HG02973 (cell line): ENCODE measurements around the gene CHRNA9.
A peak's percentile ranks its signal among the peaks of the same experiment; 100 is the strongest.
"Not testable (repeated sequence)": the region's sequence is repeated elsewhere in the genome, so short reads cannot be mapped to it uniquely, and the experiment has no call there.

Experiments used
- ATAC-seq: cut with Tn5 transposase; IDR thresholded peaks from one replicate; pipeline ENCODE4 v1.9.1; 2021; ENCODE audit warnings: moderate library complexity; ENCODE audit not compliant: unreplicated experiment

The CHRNA9 gene, protein sequence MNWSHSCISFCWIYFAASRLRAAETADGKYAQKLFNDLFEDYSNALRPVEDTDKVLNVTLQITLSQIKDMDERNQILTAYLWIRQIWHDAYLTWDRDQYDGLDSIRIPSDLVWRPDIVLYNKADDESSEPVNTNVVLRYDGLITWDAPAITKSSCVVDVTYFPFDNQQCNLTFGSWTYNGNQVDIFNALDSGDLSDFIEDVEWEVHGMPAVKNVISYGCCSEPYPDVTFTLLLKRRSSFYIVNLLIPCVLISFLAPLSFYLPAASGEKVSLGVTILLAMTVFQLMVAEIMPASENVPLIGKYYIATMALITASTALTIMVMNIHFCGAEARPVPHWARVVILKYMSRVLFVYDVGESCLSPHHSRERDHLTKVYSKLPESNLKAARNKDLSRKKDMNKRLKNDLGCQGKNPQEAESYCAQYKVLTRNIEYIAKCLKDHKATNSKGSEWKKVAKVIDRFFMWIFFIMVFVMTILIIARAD

DNA sequence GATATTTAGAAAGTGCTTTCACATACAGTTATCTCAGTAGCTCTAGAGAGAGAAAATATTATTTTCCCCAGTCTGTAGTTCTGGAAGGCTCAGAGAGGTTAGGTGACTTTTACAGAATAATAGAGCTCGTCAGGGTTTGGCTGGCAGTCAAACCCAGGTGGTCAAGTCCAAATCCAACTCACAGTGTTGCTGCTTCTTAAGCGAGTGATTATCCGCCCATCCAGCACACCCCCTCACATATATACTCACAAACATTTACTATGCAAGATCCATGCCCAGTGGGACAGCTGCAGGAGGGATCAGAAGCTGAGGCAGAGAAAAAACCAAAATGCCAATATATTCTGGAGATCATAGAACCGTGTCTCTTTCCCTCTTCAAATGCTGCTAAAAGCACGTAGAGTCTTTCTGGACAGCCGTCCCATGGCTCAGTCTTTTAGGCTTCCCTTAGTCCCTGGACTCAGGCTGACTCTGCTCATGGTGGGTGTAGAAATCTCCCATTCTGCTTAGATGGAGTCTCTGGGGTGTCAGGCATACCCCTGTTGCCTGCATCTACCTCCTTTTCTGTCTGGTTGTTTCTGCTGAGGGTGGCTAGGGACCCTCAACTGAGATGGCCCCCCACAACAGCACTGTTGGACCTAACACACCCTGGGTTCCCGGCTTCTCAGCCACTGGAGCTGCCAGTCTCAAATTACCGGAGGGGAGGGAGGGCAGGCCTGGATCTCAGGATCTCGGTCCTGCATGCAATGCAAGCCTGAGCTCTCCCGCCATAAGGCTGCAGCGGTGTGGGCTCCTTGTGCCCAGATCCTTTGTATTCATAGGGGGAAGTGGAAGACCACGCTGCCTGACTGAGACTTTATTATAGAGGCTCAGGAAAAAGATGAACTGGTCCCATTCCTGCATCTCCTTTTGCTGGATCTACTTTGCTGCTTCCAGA lies at the start of gene CHRNA9:
TSS of gene CHRNA9 (plus strand) at position 743 of the 934 bp plus-strand sequence. CDS start at position 878, 135 bp downstream.
- ATAC-seq, result no peak

DNA sequence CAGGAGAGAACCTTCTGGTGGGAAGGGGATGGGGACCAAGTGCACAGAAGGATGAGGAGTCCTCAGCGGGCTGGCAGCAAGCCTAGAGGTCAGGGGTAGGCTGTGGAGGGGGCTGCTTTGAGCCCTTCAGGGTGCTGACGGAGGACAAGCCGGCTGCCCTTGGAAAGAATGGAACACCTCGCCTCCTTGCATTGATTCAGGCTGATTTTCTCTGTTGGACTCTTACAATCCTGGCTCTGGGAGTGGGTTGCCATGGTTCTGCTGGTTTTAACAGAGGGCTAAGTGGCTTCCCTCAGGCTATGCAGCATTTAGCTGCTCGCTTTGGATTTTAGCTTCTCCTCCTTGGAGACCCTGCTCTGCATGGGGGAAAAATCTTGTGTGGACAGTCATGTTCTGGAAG lies 49.4 kb upstream of the CHRNA9 start:
- no peak for ATAC-seq

DNA sequence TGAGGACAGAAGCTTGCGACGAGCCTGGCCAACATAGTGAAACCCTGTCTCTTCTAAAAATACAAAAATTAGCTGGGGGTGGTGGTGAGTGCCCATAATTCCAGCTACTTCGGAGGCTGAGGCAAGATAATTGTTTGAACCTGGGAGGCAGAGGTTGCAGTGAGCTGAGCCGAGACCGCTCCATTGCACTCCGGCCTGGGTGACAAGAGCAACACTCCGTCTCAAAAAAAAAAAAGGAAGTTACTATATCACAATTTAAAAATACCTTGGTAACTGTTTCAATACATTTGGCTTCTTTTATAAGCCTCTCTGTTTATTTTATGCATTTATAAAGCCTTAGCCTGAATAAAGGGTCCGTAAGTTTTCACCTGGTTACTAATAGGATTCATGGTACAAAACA lies 46.6 kb upstream of the CHRNA9 start:
- no peak for ATAC-seq

DNA sequence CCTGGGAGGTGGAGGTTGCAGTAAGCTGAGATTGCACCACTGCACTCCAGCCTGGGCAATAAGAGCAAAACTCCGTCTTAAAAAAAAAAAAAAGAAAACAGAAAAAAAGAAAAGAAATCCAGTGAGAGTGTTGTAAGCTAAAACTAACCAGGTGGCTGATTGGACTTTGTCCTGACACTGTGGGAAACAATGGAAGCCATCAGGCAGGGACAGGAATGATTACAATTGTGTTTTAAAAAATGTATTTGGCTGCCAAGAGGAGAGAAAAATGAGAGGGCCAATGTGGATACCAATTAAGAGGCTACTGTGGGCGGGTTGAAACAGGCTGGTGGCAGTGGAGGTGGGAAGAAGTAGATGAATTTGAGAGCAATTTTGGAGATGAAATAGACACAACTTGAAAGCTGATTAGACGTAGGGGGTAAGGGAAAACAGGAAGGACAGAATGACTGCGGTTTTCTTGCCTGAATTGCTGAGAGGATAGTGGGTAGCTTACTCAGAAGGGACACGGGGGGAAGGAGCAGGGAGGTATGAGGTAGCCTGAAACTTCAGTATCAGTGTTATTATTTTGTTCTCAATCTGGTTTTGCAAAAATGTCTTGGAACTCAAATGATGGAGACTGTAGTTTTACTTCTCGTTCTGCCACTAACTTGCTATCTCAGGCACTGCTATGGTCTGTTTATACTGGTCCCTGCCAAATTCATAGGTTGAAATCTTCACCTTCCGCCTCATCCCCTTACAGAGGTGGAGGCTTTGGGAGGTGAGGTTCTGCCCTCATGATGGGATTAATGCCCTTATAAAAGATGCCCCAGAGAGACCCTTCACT lies 45.6 kb upstream of the CHRNA9 start:
- ATAC-seq, result no peak

DNA sequence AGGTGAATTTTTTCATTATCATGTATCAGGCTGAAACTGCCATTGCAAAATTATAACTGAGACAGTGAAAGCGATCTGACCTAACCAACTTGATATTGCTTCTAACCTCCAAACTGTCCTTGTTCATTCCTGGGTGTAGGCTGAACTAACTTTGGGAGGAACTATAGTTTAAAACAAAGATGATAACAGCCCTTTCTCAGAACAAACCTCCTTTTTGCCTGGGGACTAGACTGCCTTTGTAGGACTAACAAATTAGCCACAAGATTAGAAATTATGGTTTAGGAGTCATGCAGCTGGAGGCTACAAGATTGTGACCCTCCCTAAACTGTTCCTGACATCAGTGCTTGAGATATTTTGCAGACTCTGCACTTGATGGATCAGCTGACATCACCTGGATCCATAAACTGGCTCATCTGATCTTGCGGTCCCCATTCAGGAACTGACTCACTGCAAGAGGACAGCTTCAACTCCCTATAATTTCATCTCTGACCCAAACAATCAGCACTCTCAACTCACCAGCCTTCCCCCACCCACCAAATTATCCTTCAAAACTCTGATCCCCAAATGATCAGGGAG lies 44.4 kb upstream of the CHRNA9 start:
- not testable (repeated sequence) for ATAC-seq

DNA sequence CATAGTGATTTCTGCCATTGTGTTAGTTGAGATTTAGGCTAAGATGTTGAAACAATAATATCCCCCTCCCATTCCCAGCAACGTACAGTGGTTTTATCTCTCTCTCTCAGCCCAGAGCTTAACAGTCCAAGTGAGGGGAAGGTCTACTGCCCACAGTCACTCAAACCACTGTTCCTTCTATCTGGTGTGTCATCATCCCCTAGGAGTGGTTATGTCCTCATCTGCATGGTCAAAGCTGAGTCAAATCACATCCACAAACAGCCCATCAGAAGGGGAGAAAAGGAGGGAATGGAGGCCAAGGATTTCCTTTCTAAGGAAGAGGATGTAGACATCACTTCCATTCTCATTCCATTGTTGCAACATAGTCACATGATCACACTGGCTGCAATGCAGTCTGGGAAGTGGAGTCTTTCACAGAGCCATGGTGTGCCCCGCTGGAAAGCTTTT lies 42.8 kb upstream of the CHRNA9 start:
- ATAC-seq, result no peak

DNA sequence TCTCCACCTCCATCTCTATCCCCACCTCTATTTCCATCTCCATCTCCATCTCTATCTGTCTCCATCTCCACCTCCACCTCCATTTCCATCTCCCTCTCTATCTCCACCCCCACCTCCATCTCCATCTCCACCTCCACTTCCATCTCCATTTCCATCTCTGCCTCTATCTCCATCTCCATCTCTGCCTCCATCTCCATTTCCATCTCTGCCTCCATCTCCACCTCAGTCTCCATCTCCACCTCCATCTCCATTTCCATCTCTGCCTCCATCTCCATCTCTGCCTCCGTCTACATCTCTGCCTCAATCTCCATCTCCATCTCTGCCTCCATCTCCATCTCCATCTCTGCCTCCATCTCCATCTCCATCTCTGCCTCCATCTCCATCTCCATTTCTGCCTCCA lies 40.8 kb upstream of the CHRNA9 start:
- ATAC-seq, result no peak

DNA sequence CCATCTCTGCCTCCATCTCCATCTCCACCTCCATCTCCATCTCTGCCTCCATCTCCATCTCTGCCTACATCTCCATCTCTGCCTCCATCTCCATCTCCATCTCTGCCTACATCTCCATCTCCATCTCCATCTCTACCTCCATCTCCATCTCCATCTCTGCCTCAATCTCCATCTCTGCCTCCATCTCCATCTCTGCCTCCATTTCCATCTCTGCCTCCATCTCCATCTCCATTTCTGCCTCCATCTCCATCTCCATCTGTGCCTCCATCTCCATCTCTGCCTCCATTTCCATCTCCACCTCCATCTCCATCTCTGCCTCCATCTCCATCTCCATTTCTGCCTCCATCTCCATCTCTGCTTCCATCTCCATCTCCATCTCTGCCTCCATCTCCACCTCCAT lies 40.1 kb upstream of the CHRNA9 start:
- not testable (repeated sequence) for ATAC-seq

DNA sequence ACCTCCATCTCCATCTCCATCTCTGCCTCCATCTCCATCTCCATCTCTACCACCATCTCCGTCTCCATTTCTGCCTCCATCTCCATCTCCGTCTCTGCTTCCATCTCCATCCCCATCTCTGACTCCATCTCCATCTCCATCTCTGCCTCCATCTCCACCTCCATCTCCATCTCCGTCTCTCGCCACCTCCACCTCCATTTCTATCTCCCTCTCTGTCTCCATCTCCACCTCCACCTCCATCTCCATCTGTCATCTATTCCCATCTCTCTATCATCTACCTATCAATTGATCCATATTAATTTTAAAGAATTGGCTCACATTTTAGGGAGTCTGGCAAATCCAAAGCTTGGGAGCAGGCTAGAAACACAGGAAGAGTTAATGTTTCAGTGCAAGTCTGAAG lies 39.6 kb upstream of the CHRNA9 start:
- no peak for ATAC-seq

DNA sequence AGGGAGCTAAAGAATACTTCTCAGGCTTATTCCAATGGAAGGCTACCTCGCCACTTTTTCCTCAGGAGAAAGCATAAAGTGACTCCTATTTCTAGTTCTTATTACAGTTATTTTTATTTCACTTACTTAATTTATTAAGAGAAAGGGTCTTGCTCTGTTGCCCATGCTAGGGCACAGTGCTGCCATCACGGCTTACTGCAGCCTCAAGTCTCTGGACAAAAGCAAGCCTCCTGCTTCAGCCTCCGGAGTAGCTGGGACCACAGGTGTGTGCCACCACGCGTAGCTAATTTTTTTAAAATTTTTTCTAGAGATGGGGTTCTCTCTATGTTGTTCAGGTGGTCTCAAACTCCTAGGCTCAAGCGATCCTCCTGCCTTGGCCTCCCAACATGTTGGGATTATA lies 36.0 kb upstream of the CHRNA9 start:
- no peak for ATAC-seq

DNA sequence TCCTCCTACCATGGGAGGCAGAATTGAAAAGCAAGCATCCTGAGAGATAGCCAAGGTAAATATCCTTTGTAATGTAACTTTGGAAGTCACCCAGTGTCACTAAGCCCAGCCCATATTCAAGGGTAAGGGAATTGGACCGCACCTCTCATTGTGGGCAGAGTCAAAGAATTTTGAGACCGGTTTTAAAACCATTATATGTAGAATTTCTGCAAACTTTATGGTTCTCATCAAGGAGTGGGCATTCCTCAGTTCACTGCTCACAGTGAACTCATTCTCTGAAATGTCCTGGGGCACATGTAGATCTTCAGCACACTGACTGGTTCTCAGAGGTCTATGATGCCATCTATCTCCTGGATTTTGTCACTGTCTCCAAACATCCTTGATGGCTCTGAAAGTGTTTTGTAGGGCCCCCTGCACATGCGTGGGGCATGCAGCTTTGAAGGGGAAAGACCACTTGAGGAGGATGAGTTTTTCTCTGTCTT lies 35.3 kb upstream of the CHRNA9 start:
- ATAC-seq, result no peak

DNA sequence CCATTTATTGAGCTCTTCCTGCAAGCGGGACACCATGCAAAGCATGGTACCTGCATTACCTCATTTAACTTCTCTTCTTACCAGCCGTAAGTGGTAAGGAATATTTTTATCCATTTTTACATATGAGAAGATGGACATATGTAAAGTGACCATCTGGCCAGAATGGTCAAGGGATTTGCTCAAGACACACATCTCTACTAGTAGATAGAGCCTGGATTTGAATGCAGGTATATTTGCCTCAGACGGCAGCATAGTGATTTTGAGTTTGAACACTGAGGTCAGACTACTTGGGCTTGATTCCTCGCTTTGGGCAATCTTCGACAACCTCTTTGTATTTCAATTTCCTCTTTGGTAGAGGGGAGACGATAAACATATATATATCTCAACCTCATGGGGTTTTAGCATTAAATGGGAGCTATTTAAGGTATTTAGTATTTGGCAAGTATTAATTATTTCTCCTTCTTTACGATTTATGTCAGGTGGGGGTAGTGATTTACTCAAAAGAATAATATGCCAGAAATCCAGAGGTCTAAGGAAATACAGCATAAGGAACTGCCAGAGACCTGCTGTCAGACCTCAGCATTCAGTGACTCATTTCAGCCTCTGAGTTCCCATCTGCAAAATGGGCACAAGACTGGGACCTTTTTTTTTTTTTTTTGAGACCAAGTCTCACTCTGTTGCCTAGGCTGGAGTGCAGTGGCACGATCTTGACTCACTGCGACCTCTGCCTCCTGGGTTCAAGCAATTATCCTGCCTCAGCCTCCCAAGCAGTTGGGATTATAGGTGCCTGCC lies 34.6 kb upstream of the CHRNA9 start:
- ATAC-seq, result no peak

DNA sequence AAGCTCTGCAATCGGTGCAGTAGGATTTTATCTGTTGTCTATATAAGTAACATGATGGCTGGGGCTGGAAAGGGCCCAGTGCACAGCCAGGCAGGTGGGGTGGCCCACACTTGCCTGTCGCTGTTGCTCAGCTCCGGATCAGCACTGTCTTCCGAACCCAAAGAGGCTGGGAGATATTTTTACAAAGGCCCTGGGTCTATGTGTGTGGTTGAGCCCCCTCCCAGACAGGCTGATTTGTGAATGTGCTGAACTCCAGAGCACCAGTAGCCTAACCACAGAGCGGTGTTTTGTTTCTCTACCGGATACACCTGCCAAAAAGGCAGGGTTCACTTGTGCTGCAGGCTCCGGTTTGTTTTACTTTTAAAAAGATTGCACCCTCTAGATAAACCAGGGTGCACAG lies 33.5 kb upstream of the CHRNA9 start:
- ATAC-seq, result peak; percentile 64

DNA sequence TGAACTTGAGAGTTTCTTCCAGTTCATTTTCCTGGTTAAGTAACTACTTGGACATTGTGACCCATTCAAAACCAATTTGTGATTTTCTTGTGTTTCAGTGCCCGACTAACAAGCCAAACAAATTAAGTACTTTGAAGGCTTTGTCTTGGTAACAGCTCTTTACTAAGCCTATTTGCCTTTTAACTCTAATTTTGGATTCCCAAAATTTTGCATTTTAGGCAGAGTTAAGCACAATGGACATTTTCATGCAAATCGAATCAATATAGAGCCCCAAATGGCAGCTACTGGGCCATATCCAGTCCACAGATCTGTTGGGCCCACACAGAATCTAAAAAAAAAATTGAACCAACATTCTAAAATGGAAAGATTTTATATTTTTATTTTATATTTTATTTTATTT lies 31.4 kb upstream of the CHRNA9 start:
- no peak for ATAC-seq

DNA sequence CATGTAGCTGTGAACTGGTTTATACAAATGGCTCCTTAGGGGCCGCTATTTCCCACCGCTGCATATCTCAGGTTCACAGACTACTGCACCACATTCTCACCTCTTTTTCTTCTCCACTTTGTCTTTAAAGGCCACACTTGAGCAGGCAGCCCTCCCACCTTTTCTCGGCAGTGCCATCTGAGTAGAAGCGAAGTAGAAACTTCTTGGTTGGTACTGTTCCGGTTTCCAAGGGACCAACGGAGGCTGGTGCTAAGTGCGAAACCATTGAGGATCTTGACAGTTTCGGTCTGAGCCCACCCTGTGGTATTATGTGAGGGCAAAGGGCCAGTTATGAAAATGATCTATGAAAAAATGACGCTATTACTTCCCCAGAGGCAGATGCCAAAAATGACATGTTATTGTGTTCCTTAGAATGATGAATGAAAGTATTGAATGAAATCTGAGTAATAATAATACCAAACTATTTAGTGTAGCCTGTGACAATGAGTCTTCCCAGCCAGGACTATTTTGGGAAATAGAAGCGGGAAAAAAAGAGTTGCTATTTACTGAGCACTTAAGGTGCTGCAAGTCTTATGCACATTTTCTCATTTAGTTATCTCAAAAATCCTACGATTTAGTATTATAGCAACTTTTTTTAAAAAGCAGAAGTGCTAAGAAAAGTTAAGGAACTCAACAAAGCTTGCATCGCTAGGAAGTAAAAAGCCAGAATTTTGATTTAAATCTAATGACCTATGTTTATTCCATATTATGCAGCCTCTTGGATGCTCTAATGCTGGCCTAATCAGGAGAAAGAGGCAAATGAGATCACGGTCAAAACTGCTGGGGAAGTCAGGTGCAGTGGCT lies 29.6 kb upstream of the CHRNA9 start:
- no peak for ATAC-seq

DNA sequence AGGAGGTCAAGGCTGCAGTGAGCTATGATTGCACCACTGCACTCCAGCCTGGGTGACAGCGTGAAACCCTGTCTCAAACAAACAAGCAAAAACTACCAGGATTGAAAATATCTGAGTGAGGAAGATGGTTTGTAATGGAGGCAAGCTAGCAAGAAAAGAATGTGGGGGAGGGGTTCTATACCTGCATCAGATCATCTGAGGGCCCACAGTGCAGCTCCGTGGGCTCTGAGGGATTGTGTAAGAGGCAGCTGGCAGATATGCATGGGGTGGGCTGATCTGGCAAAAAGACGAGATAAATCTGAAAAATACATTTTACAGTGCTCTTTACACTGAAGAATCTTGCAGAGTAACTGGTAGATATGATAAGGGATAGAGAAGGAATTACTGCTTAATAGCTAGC lies 28.9 kb upstream of the CHRNA9 start:
- no peak for ATAC-seq

DNA sequence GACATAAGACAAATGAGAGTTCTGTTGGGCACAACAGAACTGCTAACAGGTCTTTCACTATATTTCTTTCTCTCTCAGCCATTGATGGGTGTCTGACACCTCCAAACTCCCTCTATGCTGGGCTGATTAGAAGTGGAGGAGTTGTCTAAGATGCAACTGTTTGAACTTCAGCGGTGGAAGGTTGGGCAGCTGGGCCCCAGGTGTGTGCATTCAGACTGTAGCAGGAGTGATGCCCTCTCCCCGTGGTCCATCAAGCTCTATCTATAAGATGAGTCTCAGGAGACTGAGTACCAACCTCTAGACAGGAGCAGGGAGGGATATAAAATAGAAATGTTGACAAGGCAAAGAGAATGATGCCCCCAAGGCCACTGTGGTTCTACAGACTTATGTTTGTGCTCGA lies 28.2 kb upstream of the CHRNA9 start:
- no peak for ATAC-seq

DNA sequence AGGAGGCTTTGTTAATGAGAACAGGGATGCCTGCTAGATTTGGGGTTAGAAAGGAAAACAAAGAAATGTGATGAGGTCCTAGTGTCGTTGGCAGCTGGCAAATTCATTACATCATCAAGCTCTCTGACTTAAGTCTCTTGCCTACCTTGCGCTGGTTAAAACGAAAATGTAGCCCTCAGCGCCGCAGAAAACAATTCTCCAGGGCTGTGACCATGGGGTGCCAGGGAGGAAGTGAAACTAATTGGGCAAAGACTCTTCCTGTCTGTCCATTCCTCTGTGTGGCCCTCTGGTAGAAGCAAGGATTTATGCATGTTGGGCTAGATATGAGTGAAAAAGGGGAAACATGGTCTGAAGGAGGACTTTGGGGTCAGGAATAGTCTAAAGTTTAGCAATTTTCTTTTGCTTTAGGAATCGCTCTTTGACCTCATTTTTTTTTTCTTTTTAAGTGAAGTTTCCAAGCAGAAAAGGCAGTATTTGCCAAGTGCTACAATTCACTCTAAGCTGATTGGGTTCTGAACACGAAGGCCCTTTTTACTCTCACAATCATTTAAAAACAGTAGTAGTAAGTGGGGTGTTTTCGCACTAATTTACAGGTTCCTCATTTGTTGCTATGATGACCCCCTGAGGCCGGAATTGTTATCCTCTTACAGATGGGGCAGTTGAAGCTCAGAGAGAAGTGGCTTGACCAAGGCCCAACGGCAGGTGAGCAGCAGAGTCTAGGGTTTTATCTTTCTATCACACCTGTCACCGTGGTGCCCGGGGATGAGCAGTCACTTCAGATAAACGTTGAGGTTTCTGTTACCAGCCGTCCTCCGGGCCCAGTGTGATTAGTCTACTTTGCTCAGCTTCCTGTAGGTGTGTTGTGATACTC lies 27.3 kb upstream of the CHRNA9 start:
- no peak for ATAC-seq
